SK-N-MC (cell line): Measurements from ENCODE around the gene DGKI.

Source experiments
- DNase-seq: peaks from one replicate; pipeline ENCODE4 v3.0.0-alpha.2; 2011; ENCODE audit warnings: low read depth, low spot score
- H3K27ac ChIP-seq: fragments of 200-600 bp; sonication (generic); 2 replicates; pipeline ENCODE4 v1.5.1; 2016; ENCODE audit warnings: mixed run types
- H3K36me3 ChIP-seq: fragments of 200-600 bp; sonication (generic); 2 replicates; pipeline ENCODE4 v1.6.1; 2017; ENCODE audit warnings: antibody characterized with exemption, low read length, mixed read lengths; ENCODE audit not compliant: insufficient read depth
- H3K4me3 ChIP-seq: fragments of 200-600 bp; sonication (generic); 2 replicates; pipeline ENCODE4 v1.5.1; 2016
- H3K9ac ChIP-seq: fragments of 200-600 bp; sonication (generic); 2 replicates; pipeline ENCODE4 v1.8.0; 2017; ENCODE audit warnings: mixed run types, mixed read lengths; ENCODE audit not compliant: insufficient read length
- H3K9me3 ChIP-seq: fragments of 200-600 bp; sonication (generic); 2 replicates; pipeline ENCODE4 v1.6.1; 2017; ENCODE audit warnings: low read depth, mild to moderate bottlenecking, antibody characterized with exemption, low read length, moderate library complexity, mixed read lengths
- EZH2 ChIP-seq: fragments of 200-600 bp; sonication (generic); IDR thresholded peaks from one replicate; pipeline ENCODE4 v1.6.1; 2017; ENCODE audit warnings: antibody characterized with exemption
- FOXP2 ChIP-seq: optimal IDR thresholded peaks from 2 replicates; pipeline ENCODE3; 2011; ENCODE audit warnings: mild to moderate bottlenecking, moderate library complexity; ENCODE audit not compliant: insufficient read depth; ENCODE audit errors: extremely low read length, control extremely low read depth
- POLR2AphosphoS5 ChIP-seq: IDR thresholded peaks from 2 replicates; pipeline ENCODE4 v1.6.1; 2012; ENCODE audit warnings: mild to moderate bottlenecking, low read depth, low read length, borderline replicate concordance

Gene DGKI

DNA sequence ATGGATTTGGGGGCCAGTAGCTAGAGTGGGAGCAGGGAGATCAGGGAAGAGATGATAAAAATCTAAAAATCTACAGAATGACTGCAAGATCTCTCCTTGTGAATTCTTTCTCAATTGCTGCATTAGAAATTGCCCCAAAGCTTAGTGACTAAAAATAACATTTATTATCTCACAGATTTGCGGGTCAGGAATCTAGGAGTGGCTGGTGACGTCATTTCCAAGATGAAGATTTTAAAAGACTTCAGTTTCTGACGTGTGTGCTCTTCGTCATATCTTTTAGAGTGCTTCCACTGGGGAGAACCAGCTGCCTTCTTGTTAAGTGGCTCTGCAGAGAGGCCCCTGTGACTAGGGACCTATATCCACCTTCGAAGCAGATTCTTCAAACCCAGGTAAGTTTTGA is 112.6 kb downstream of the DGKI start:
- no peak for TF ChIP-seq FOXP2
- Histone ChIP-seq H3K36me3 (no peaks in the 10 kb centered on the region), H3K4me3 (no peak overlapping the region), H3K9me3 (no peaks in the 10 kb centered on the region), H3K27ac (no peak overlapping the region), H3K9ac (no peak overlapping the region)
- no peak for DNase-seq

- H3K9me3 ChIP-seq = no peaks in the 10 kb centered on the region
- H3K27ac ChIP-seq = no peak overlapping the region
- no peak overlapping the region for H3K4me3 ChIP-seq
- TF ChIP-seq FOXP2 (no peak), EZH2 (no peak), POLR2AphosphoS5 (no peak)
- no peak overlapping the region for H3K9ac ChIP-seq
- no peaks in the 10 kb centered on the region for H3K36me3 ChIP-seq
- no peak for DNase-seq
Observed at GRCh38 chr7:137732168-137732567, 114.6 kb downstream of the DGKI start.

DNA sequence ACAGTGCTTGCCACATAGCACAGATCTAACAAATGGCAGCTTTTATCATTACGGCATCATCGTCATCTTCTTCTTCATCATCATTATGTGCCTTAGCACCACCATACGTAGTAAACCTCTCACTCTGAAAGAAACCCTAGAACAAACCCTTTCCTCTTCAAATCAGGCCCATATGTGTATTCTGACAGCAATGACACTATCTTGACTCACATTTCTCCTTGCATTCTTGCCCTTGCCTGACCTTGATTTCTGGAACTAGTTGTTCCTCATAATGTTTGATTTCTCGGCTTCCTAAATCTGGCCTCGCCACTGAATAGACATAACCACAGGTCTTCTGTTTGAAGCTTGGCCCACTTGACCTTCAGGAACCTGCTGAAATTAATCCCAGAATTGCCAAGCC is 115.3 kb downstream of the DGKI start:
- DNase-seq = no peak
- H3K27ac ChIP-seq = no peak overlapping the region
- no peak overlapping the region for H3K4me3 ChIP-seq
- H3K36me3 ChIP-seq = no peaks in the 10 kb centered on the region
- no peaks in the 10 kb centered on the region for H3K9me3 ChIP-seq
- TF ChIP-seq FOXP2 (no peak), POLR2AphosphoS5 (no peak), EZH2 (no peak)
- H3K9ac ChIP-seq = no peak overlapping the region

DNA sequence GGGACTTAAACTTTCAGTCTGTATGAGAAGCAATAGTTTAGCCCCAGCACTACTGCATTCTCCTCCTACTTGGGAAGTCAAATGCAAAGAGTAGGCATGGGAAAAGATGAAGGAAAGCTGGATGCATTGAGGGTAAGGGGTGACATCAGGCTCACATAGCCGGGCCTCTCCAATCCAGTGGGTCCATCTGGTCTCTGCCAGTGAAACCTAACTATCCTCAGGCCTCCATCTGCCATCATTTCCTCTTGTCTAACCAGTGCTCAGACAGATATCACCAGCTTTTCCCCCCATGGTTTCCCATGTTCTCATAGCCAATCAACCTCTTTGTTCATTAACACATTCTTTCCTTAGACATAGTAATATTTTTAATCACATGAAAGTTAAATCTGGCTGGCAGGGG is 118.3 kb downstream of the DGKI start:
- no peak for DNase-seq
- Histone ChIP-seq H3K9me3 (no peaks in the 10 kb centered on the region), H3K27ac (no peak overlapping the region), H3K4me3 (no peak overlapping the region), H3K36me3 (no peaks in the 10 kb centered on the region), H3K9ac (no peak overlapping the region)
- TF ChIP-seq EZH2 = no peak
- no peak for TF ChIP-seq POLR2AphosphoS5
- no peak for TF ChIP-seq FOXP2

GRCh38 chr7:137727413-137727812 is 119.4 kb downstream of the DGKI start:
- H3K9ac ChIP-seq = no peak overlapping the region
- H3K4me3 ChIP-seq = no peak overlapping the region
- no peak for DNase-seq
- no peaks in the 10 kb centered on the region for H3K36me3 ChIP-seq
- no peaks in the 10 kb centered on the region for H3K9me3 ChIP-seq
- TF ChIP-seq POLR2AphosphoS5 (no peak), EZH2 (no peak), FOXP2 (no peak)
- H3K27ac ChIP-seq = no peak overlapping the region

GRCh38 chr7:137718355-137718754 is 128.4 kb downstream of the DGKI start:
- H3K9ac ChIP-seq = no peak overlapping the region
- H3K4me3 ChIP-seq = no peak overlapping the region
- H3K27ac ChIP-seq = no peak overlapping the region
- no peak for DNase-seq
- no peaks in the 10 kb centered on the region for H3K36me3 ChIP-seq
- no peak for TF ChIP-seq FOXP2
- TF ChIP-seq EZH2 = no peak
- no peak for TF ChIP-seq POLR2AphosphoS5
- H3K9me3 ChIP-seq = no peaks in the 10 kb centered on the region

- TF ChIP-seq FOXP2 (no peak), EZH2 (no peak)
Observed at GRCh38 chr7:137717811-137718271, 128.9 kb downstream of the DGKI start.

GRCh38 chr7:137717045-137717444 is 129.7 kb downstream of the DGKI start:
- DNase-seq = no peak
- Histone ChIP-seq H3K27ac (no peak overlapping the region), H3K36me3 (no peaks in the 10 kb centered on the region), H3K9ac (no peak overlapping the region), H3K4me3 (no peak overlapping the region), H3K9me3 (no peaks in the 10 kb centered on the region)
- no peak for TF ChIP-seq POLR2AphosphoS5
- TF ChIP-seq FOXP2 = no peak
- TF ChIP-seq EZH2 = no peak

More at GRCh38 chr7:137717811-137718271, 128.9 kb downstream of the DGKI start:
- no peak overlapping the region for H3K27ac ChIP-seq
- no peak overlapping the region for H3K4me3 ChIP-seq
- no peak overlapping the region for H3K9ac ChIP-seq
- H3K36me3 ChIP-seq = no peaks in the 10 kb centered on the region
- no peaks in the 10 kb centered on the region for H3K9me3 ChIP-seq
- no peak for DNase-seq

- DNase-seq = no peak
- no peak overlapping the region for H3K27ac ChIP-seq
- no peak overlapping the region for H3K9ac ChIP-seq
Observed at GRCh38 chr7:137716061-137716460, 130.7 kb downstream of the DGKI start.

More at GRCh38 chr7:137716061-137716460, 130.7 kb downstream of the DGKI start:
- no peak for TF ChIP-seq FOXP2
- TF ChIP-seq POLR2AphosphoS5 = no peak
- no peak for TF ChIP-seq EZH2
- Histone ChIP-seq H3K9me3 (no peaks in the 10 kb centered on the region), H3K4me3 (no peak overlapping the region), H3K36me3 (no peaks in the 10 kb centered on the region)
